ENCODE data around the gene MARCKSL1.
"Not testable (repeated sequence)": the region's sequence is repeated elsewhere in the genome, so short reads cannot be mapped to it uniquely, and the experiment has no call there.

MARCKSL1 gene

DNA sequence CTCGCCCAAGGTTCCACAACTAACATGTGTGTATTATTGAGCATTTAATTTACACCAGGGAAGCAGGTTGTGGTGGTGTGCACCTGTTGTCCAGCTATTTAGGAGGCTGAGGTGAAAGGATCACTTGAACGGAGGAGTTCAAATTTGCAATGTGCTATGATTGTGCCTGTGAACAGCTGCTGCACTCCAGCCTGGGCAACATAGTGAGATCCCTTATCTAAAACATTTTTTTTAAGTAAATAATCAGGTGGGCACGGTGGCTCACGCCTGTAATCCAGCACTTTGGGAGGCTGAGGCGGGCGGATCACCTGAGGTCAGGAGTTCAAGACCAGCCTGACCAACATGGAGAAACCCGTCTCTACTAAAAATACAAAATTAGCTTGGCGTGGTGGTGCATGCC, 51.3 kb downstream of the MARCKSL1 start:
- DNase-seq, result not testable (repeated sequence)
